ENCODE measurements around the gene STRBP.

DNA sequence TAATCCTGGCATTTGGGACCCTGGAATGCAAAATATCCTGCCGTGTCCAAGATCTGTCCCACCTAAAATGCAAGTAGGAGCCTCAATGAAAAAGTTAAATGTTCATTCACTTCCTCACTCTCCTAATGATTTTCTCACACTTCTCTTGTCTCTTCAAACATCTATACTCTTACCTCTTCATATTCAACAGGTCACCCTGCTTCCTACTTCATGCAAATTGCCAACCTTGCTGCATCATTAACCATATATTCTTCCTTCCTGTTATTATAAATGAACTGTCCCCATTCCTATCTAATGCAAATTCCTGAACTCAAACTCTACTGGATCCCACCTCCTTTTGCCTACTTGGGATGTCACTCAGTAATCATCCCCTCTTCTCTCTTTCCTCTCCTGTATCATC, 74.4 kb downstream of the STRBP start:
- TF ChIP-seq POLR2AphosphoS5 (IDR thresholded peaks at IDR 0.05; ENCODE audit: low read depth, low read length) (no peak), SIN3A (IDR thresholded peaks at IDR 0.05; ENCODE audit: borderline replicate concordance, insufficient read depth, low read length) (no peak)

All from PFSK-1 (cell line).